Measurements from ENCODE around the gene PLXNA4.

Gene PLXNA4

DNA sequence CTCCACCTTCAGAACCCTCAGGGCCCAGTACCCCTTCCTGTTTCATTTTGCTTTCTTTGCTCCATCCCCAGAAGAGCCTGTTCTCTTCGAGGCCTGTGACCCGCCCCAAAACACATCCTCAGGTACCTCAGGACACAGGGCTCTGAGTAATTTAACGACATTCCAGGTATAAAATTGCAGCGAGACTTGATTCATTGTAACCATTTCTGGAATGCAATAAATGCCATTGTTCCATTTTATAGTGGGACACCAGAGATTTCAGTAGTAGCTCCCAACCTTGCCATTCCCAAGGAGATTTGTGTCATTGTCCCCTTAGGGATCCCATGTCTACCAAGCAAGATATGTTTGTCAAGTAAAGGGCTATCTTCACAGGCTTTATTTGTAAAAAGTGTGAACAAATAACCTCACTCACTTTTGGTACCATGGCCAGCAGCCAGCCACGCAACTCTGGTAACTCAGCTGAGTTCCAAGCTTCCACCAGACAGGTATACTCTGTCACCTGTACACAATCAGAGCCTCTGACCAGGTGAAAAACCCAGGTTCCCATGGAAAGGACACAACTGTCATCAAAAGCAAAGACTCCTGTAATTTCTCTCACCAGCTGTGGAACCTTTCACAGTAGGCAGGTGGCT is 441.3 kb downstream of the PLXNA4 start:
- no peaks in the 10 kb centered on the region for H3K36me3 ChIP-seq (ENCODE audit: insufficient read depth, low read length)
- no peak overlapping the region for H2AFZ ChIP-seq (ENCODE audit: low read length, unreplicated experiment)
- H3K4me3 ChIP-seq (ENCODE audit: low read depth, low read length): no peak overlapping the region
- H3K79me2 ChIP-seq (ENCODE audit: control insufficient read depth, insufficient read depth, low read length, unreplicated experiment): no peaks in the 10 kb centered on the region
- no peaks in the 10 kb centered on the region for H3K27me3 ChIP-seq (ENCODE audit: insufficient read depth, low read length)
- no peaks in the 10 kb centered on the region for H3K4me1 ChIP-seq (ENCODE audit: control insufficient read depth, insufficient read depth, low read length, unreplicated experiment)
- H3K27ac ChIP-seq (ENCODE audit: low read depth, low read length): no peak overlapping the region

DNA sequence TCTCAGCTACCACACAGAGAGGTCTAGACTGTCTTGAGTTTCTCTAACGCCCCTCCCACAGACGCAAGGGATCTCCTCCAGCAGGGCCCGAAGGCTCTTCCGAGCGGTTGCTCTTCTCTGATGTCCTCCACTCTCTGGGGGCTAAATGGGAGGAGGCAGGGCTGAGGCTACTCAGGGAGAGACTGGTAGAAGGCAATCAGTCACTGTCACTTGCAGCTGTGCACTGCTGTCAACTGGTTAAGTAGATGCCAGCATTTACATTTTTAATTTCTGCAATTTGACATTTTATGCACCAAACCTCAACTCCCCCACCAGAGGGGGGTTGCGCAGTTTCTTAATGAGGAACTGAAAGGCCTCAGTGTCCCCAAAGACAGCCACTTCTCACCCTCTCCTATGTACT is 442.8 kb downstream of the PLXNA4 start:
- no peaks in the 10 kb centered on the region for H3K36me3 ChIP-seq (ENCODE audit: insufficient read depth, low read length)
- no peaks in the 10 kb centered on the region for H3K79me2 ChIP-seq (ENCODE audit: control insufficient read depth, insufficient read depth, low read length, unreplicated experiment)
- no peak overlapping the region for H2AFZ ChIP-seq (ENCODE audit: low read length, unreplicated experiment)
- no peaks in the 10 kb centered on the region for H3K27me3 ChIP-seq (ENCODE audit: insufficient read depth, low read length)
- H3K4me3 ChIP-seq (ENCODE audit: low read depth, low read length): no peak overlapping the region
- no peak overlapping the region for H3K27ac ChIP-seq (ENCODE audit: low read depth, low read length)
- no peaks in the 10 kb centered on the region for H3K4me1 ChIP-seq (ENCODE audit: control insufficient read depth, insufficient read depth, low read length, unreplicated experiment)

DNA sequence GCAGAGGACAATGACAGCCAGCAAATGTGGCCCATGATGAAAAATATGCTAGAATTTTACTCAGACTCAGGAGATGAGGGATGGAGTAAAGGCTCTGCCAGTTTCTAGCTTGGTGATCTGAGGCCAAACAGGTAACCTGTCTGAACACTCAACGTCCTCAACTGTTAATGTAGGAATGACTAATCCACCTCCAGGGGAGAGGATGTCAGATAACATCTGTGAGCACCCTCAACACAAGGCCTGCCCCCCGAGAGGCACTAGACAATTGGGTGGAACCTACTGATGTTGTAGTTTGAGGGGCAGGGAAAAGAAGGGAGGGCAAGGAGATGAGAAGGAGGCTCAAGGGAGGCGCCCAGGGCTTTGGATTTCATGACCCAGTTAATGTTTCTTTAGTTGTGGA is 445.1 kb downstream of the PLXNA4 start:
- Histone ChIP-seq H3K4me3 (ENCODE audit: low read depth, low read length) (no peak overlapping the region), H3K27ac (ENCODE audit: low read depth, low read length) (no peak overlapping the region), H3K36me3 (ENCODE audit: insufficient read depth, low read length) (no peaks in the 10 kb centered on the region), H2AFZ (ENCODE audit: low read length, unreplicated experiment) (no peak overlapping the region), H3K4me1 (ENCODE audit: control insufficient read depth, insufficient read depth, low read length, unreplicated experiment) (no peaks in the 10 kb centered on the region), H3K27me3 (ENCODE audit: insufficient read depth, low read length) (no peaks in the 10 kb centered on the region), H3K79me2 (ENCODE audit: control insufficient read depth, insufficient read depth, low read length, unreplicated experiment) (no peaks in the 10 kb centered on the region)

DNA sequence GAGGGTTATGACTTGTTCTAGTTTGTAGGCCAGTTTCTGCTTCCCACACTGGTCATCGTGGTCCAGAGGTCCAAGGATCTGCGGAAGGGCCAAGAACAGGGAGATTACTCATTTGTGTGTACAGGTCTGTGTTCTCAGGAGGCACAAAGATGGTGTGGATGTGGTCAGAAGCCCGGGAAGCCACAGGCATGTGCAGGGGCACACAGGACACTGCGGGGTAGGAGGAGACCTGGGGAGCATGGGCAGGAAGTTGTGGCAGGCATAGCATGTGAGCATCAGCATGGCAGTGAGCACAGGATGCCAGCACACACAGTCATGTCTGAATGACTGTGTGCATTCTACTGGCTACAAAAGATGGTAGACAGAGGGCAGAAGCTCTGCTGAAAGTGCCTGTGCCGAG is 445.8 kb downstream of the PLXNA4 start:
- Histone ChIP-seq H3K36me3 (ENCODE audit: insufficient read depth, low read length) (no peaks in the 10 kb centered on the region), H2AFZ (ENCODE audit: low read length, unreplicated experiment) (no peak overlapping the region), H3K4me1 (ENCODE audit: control insufficient read depth, insufficient read depth, low read length, unreplicated experiment) (no peaks in the 10 kb centered on the region)

DNA sequence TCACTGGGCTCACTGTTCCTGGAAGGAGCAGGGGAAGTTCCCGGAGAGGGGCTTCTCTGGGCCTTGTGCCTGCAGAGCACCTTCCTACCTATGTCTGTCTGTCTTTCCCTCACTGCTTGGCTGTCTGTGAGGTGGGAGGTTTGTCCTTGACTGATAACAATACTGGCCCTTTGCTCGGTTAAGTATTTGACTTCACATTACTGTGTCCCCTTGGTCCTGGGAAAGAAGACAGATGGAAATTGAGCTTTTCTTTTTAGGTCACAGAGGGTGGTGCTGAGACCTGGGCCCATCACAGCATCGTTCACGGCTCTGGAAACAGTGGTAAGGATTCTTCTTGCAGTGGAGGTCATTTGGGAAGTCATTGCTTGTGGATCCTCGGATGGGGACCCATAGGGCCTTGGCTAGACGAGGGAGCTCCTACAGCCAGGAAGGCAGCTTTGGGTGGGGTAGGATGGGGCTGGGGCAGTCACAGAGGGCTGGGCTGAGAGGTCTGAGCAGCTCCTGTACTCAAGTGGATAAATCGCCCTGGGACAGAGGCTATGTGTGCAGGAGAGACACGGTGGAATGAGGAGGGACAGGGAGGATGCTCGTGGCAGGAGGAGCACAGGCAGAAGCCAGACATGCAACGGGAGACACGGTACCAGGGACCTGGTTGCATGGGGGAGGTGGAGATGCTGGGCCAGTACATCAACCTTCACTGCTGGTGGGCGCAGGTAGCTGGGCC is 450.2 kb downstream of the PLXNA4 start:
- Histone ChIP-seq H3K36me3 (ENCODE audit: insufficient read depth, low read length) (no peaks in the 10 kb centered on the region), H2AFZ (ENCODE audit: low read length, unreplicated experiment) (no peak overlapping the region), H3K4me3 (ENCODE audit: low read depth, low read length) (no peak overlapping the region), H3K27ac (ENCODE audit: low read depth, low read length) (no peak overlapping the region), H3K79me2 (ENCODE audit: control insufficient read depth, insufficient read depth, low read length, unreplicated experiment) (no peaks in the 10 kb centered on the region), H3K4me1 (ENCODE audit: control insufficient read depth, insufficient read depth, low read length, unreplicated experiment) (no peaks in the 10 kb centered on the region), H3K27me3 (ENCODE audit: insufficient read depth, low read length) (peaks cover 9% of the 10 kb centered on the region)

More for the DNA sequence above, 445.8 kb downstream of the PLXNA4 start:
- H3K79me2 ChIP-seq (ENCODE audit: control insufficient read depth, insufficient read depth, low read length, unreplicated experiment): no peaks in the 10 kb centered on the region
- no peak overlapping the region for H3K4me3 ChIP-seq (ENCODE audit: low read depth, low read length)
- H3K27ac ChIP-seq (ENCODE audit: low read depth, low read length): no peak overlapping the region
- no peaks in the 10 kb centered on the region for H3K27me3 ChIP-seq (ENCODE audit: insufficient read depth, low read length)

DNA sequence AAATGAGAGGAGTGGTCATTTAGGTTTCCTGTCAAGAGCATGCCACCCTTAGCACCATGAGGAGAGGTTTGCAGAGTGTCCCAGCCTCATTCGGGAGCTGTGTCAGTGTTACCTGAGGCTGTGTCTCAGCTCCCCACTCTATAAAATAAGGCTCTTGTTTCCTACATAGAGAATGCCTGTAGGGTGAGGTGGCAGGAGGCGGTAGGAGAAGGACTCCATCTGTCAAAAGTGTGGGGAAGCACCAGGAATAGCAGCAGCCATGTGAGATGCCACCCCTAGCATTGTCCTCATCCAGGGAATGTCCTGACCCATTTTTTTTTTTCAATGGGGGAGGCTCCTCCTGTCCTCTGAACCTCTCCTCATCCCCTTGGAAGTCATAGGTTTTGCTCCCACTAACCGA is 451.2 kb downstream of the PLXNA4 start:
- H2AFZ ChIP-seq (ENCODE audit: low read length, unreplicated experiment): no peak overlapping the region
- H3K4me1 ChIP-seq (ENCODE audit: control insufficient read depth, insufficient read depth, low read length, unreplicated experiment): no peaks in the 10 kb centered on the region
- peaks cover 9% of the 10 kb centered on the region for H3K27me3 ChIP-seq (ENCODE audit: insufficient read depth, low read length)
- no peaks in the 10 kb centered on the region for H3K79me2 ChIP-seq (ENCODE audit: control insufficient read depth, insufficient read depth, low read length, unreplicated experiment)
- H3K4me3 ChIP-seq (ENCODE audit: low read depth, low read length): no peak overlapping the region
- no peaks in the 10 kb centered on the region for H3K36me3 ChIP-seq (ENCODE audit: insufficient read depth, low read length)
- no peak overlapping the region for H3K27ac ChIP-seq (ENCODE audit: low read depth, low read length)

DNA sequence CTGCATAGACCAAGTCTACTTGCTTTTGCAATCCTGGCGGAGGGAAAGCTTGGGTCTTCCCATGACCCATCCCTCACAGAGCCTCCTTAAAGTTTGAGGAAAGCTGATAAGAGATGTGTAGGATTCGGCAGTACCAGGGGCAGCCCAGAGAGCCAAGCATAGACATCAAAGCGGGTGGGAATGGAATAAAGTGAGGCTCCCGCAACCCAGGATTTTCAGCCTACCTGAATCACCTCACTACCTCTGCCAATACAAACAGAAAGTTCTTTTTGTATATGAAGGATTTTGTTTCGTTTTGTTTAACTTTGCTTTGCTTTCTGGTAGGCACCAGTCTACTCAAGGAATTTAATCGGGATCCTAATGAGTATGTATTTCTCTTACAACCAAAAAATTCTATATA is 451.7 kb downstream of the PLXNA4 start:
- H3K27me3 ChIP-seq (ENCODE audit: insufficient read depth, low read length): peaks cover 9% of the 10 kb centered on the region
- no peak overlapping the region for H3K4me3 ChIP-seq (ENCODE audit: low read depth, low read length)
- H3K36me3 ChIP-seq (ENCODE audit: insufficient read depth, low read length): no peaks in the 10 kb centered on the region
- H2AFZ ChIP-seq (ENCODE audit: low read length, unreplicated experiment): no peak overlapping the region
- no peaks in the 10 kb centered on the region for H3K79me2 ChIP-seq (ENCODE audit: control insufficient read depth, insufficient read depth, low read length, unreplicated experiment)
- no peak overlapping the region for H3K27ac ChIP-seq (ENCODE audit: low read depth, low read length)
- H3K4me1 ChIP-seq (ENCODE audit: control insufficient read depth, insufficient read depth, low read length, unreplicated experiment): no peaks in the 10 kb centered on the region

DNA sequence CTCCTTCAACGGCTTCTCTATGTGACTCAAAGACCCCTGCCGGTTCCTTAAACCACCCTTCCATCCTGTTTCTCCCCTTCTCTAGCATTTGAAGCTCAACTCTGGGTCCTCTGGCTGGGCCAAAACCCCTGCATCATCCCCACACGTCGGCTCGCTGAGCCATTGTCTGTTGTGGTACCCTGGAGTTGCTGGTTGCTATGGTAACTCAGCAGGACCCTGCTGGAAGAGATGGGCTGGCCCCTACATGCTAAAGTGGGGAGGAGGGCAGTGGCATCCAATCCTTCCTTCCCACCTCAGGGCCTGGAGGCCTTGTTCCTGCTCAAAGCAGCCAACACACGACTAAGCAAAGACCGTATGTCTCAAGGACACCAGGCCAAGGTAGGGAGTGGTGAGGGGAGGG is 452.5 kb downstream of the PLXNA4 start:
- H3K36me3 ChIP-seq (ENCODE audit: insufficient read depth, low read length): no peaks in the 10 kb centered on the region
- H3K4me1 ChIP-seq (ENCODE audit: control insufficient read depth, insufficient read depth, low read length, unreplicated experiment): no peaks in the 10 kb centered on the region
- H3K4me3 ChIP-seq (ENCODE audit: low read depth, low read length): no peak overlapping the region
- H3K79me2 ChIP-seq (ENCODE audit: control insufficient read depth, insufficient read depth, low read length, unreplicated experiment): no peaks in the 10 kb centered on the region
- peaks cover 9% of the 10 kb centered on the region for H3K27me3 ChIP-seq (ENCODE audit: insufficient read depth, low read length)
- H2AFZ ChIP-seq (ENCODE audit: low read length, unreplicated experiment): no peak overlapping the region
- no peak overlapping the region for H3K27ac ChIP-seq (ENCODE audit: low read depth, low read length)

DNA sequence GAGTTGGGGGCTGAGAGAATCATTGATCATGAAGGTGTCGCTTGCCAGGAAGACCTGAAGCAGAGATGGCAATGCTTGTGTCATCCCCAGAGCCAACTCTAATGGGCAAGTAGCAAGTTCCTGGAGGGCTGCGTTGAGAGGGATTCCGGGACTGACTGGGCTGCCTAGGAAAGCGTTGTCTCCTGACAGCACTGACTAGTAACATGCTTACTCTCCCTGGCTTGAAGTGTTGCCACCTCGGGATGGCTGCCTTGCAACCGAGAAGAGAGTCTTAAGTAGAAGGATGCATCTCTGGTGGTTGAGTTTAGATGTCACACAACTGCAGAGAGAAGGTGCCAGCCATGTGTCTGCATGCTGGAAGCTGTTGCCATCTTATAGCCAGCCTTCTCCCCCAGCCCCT is 453.4 kb downstream of the PLXNA4 start:
- Histone ChIP-seq H3K27me3 (ENCODE audit: insufficient read depth, low read length) (peaks cover 9% of the 10 kb centered on the region), H3K27ac (ENCODE audit: low read depth, low read length) (no peak overlapping the region), H3K36me3 (ENCODE audit: insufficient read depth, low read length) (no peaks in the 10 kb centered on the region), H3K4me1 (ENCODE audit: control insufficient read depth, insufficient read depth, low read length, unreplicated experiment) (no peaks in the 10 kb centered on the region), H2AFZ (ENCODE audit: low read length, unreplicated experiment) (no peak overlapping the region), H3K4me3 (ENCODE audit: low read depth, low read length) (no peak overlapping the region), H3K79me2 (ENCODE audit: control insufficient read depth, insufficient read depth, low read length, unreplicated experiment) (no peaks in the 10 kb centered on the region)

DNA sequence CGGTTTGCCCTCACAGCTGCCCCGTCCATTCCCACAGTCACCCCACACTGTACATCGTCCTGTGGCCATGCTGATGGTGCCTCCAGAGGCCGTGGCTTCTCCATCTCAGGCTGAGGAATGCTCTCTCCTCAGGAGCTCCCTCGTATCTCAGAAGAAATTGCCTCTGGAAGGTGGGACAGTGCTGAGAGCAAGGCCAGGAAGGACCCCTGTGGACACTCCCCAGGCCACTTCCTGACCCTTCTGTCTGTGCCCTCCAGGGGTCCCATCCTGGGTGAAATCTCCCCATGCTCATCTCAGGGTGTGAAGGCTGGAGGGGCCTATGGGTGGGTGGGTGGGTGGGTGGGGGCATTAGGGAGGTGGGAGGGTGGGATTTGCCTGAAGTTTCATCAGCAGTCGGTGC is 454.3 kb downstream of the PLXNA4 start:
- no peak overlapping the region for H3K27ac ChIP-seq (ENCODE audit: low read depth, low read length)
- no peaks in the 10 kb centered on the region for H3K36me3 ChIP-seq (ENCODE audit: insufficient read depth, low read length)
- no peak overlapping the region for H3K4me3 ChIP-seq (ENCODE audit: low read depth, low read length)
- H2AFZ ChIP-seq (ENCODE audit: low read length, unreplicated experiment): no peak overlapping the region
- H3K4me1 ChIP-seq (ENCODE audit: control insufficient read depth, insufficient read depth, low read length, unreplicated experiment): no peaks in the 10 kb centered on the region
- H3K79me2 ChIP-seq (ENCODE audit: control insufficient read depth, insufficient read depth, low read length, unreplicated experiment): no peaks in the 10 kb centered on the region
- H3K27me3 ChIP-seq (ENCODE audit: insufficient read depth, low read length): peaks cover 9% of the 10 kb centered on the region

DNA sequence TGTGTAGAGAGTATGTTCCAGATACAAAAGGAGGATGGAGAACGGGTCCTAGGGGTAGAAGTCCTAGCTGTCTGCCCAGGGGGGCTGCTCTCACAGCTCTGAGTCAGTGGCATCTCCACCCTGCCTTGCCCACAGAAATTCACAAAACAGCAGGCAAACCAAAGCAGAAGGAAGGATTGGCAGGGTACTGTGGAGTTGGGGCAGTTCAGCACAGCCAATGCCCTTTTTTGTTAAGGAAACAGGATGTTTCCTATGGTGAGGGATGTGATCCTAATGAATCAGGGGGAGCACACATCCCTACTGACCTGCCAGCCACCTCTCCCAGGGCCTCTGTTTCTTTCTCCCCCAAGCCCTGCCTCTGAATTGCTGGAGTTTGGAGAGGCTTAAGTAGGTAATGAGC is 457.6 kb downstream of the PLXNA4 start:
- Histone ChIP-seq H3K27ac (ENCODE audit: low read depth, low read length) (no peak overlapping the region), H3K27me3 (ENCODE audit: insufficient read depth, low read length) (no peaks in the 10 kb centered on the region; the same call in 1 of the 2 replicates), H3K4me1 (ENCODE audit: control insufficient read depth, insufficient read depth, low read length, unreplicated experiment) (no peaks in the 10 kb centered on the region), H3K4me3 (ENCODE audit: low read depth, low read length) (no peak overlapping the region), H3K79me2 (ENCODE audit: control insufficient read depth, insufficient read depth, low read length, unreplicated experiment) (no peaks in the 10 kb centered on the region), H3K36me3 (ENCODE audit: insufficient read depth, low read length) (no peaks in the 10 kb centered on the region), H2AFZ (ENCODE audit: low read length, unreplicated experiment) (no peak overlapping the region)
